Right cardiac atrium (tissue), 5 donors: ENCODE measurements around the gene DOK6. TPM values are rescaled to one million over a fixed set of nuclear protein-coding genes. Genes with fewer than 3 reads are reported as not detected.
"Not testable (repeated sequence)": the region's sequence is repeated elsewhere in the genome, so short reads cannot be mapped to it uniquely, and the experiment has no call there.

Experiments
- ATAC-seq, 2 donors: fragments of 200-7000 bp; cut with Tn5 transposase; one replicate each; pipeline versions ENCODE4 v1.8.0 to v1.9.1; 2020; ENCODE audit warnings: moderate library complexity in 2 of 2, mild to moderate bottlenecking in 1 of 2
- DNase-seq, 3 donors: peaks; one replicate each; pipeline ENCODE4 v3.0.0-alpha.2; 2020
- H3K27ac ChIP-seq: one replicate; pipeline ENCODE4 v1.5.1; 2013; ENCODE audit warnings: mild to moderate bottlenecking, low read length, control low read depth, moderate library complexity
- H3K27me3 ChIP-seq: one replicate; pipeline ENCODE4 v1.6.1; 2013; ENCODE audit not compliant: control insufficient read depth, insufficient read depth
- H3K4me1 ChIP-seq: one replicate; pipeline ENCODE4 v1.6.1; 2013; ENCODE audit warnings: low read length; ENCODE audit not compliant: control insufficient read depth, insufficient read depth
- H3K4me3 ChIP-seq: one replicate; pipeline ENCODE4 v1.5.1; 2013; ENCODE audit warnings: low read length, control low read depth
- H3K9me3 ChIP-seq: one replicate; pipeline ENCODE4 v1.6.1; 2013; ENCODE audit warnings: low read length; ENCODE audit not compliant: control insufficient read depth
- WGBS: extraction: QIAGEN DNeasy Blood & Tissue Kit; methylation state at CpG from one replicate; pipeline ENCODE4 v1.1.7; 2013; 5-methylcytosine and 5-hydroxymethylcytosine counted together
- intact Hi-C, 4 donors: fragments of 100-400 bp; cut with DNase I; formaldehyde crosslinking; loops; one replicate each; pipeline versions ENCODE4 v1.11.0 to v1.14.0; 2022 to 2023
- polyA plus RNA-seq: library from polyadenylated mRNA; stranded (reverse); fragments of 200-250 nt; gene quantifications from one replicate; pipeline ENCODE4 v1.2.3, GENCODE V29; 2013
- total RNA-seq, 4 donors: library from RNA; stranded (reverse); fragmentation: NEBNext Ultra II Directional; extraction: Animal tissue kit (Norgen Biotek cat#: 25700); gene quantifications; one replicate each; pipeline ENCODE4 v1.2.1, GENCODE V29; 2021
- donor health status: healthy with polysubstance abuse.
- donor health status: DM: no; HTN: yes; CAD: no.
- donor health status: DM: no; HTN: no; CAD: no.
- donor health status: DM: no; HTN: yes; CAD: no; lungs with severe emphysema.
- donor health status: DM: yes; HTN: yes; CAD: no.

The DOK6 gene
- total and polyA plus RNA-seq, 5 donors: 3.9 to 12.4 (median 8.2) TPM

GRCh38 chr18:69840001-69840400 lies 439.3 kb downstream of the DOK6 start:
- intact Hi-C loops: loop anchor here in 1 of 4 donors (10.0 kb wide), 1 partner anchor 235 kb away; no protein-coding TSS in a partner anchor
- Histone ChIP-seq H3K4me1 (no peaks in the 10 kb centered on the region), H3K4me3 (no peak overlapping the region), H3K9me3 (no peaks in the 10 kb centered on the region), H3K27me3 (no peaks in the 10 kb centered on the region), H3K27ac (no peak overlapping the region)
- ATAC-seq (no peak), DNase-seq (no peak)
- WGBS: 89% methylated on average over 11 of the region's 11 CpGs

- Histone ChIP-seq H3K9me3 (no peaks in the 10 kb centered on the region), H3K27me3 (no peaks in the 10 kb centered on the region), H3K4me1 (no peaks in the 10 kb centered on the region), H3K4me3 (no peak overlapping the region), H3K27ac (no peak overlapping the region)
- no peak for ATAC-seq
- no peak for DNase-seq
- WGBS: 82% methylated on average over 7 of the region's 7 CpGs
- intact Hi-C loops: loop anchor here in 1 of 4 donors (10.0 kb wide), 1 partner anchor 234 kb away; no protein-coding TSS in a partner anchor
These were observed 439.8 kb downstream of the DOK6 start for GRCh38 chr18:69840445-69840844.

GRCh38 chr18:69841117-69841516 lies 440.4 kb downstream of the DOK6 start:
- intact Hi-C loops: loop anchor here in 1 of 4 donors (10.0 kb wide), 1 partner anchor 234 kb away; no protein-coding TSS in a partner anchor
- Histone ChIP-seq H3K4me3 (no peak overlapping the region), H3K4me1 (no peaks in the 10 kb centered on the region), H3K27me3 (no peaks in the 10 kb centered on the region), H3K27ac (no peak overlapping the region), H3K9me3 (no peaks in the 10 kb centered on the region)
- DNase-seq (no peak), ATAC-seq (no peak)
- WGBS: 95% methylated on average over 9 of the region's 9 CpGs

GRCh38 chr18:69843015-69843414 lies 442.3 kb downstream of the DOK6 start:
- Histone ChIP-seq H3K4me3 (no peak overlapping the region), H3K27me3 (no peaks in the 10 kb centered on the region), H3K9me3 (no peaks in the 10 kb centered on the region), H3K4me1 (no peaks in the 10 kb centered on the region), H3K27ac (no peak overlapping the region)
- DNase-seq (no peak), ATAC-seq (no peak)
- intact Hi-C loops: loop anchor here in 1 of 4 donors (10.0 kb wide), 1 partner anchor 232 kb away; no protein-coding TSS in a partner anchor
- WGBS: 75% methylated on average over 5 of the region's 5 CpGs

- intact Hi-C loops: loop anchor here in 1 of 4 donors (10.0 kb wide), 1 partner anchor 230 kb away; no protein-coding TSS in a partner anchor
- Histone ChIP-seq H3K9me3 (no peaks in the 10 kb centered on the region), H3K4me1 (no peaks in the 10 kb centered on the region), H3K27me3 (no peaks in the 10 kb centered on the region), H3K27ac (no peak overlapping the region), H3K4me3 (no peak overlapping the region)
- DNase-seq: no peak
- no peak for ATAC-seq
- 91% methylated on average over 2 of the region's 2 CpGs for WGBS
These were observed 444.0 kb downstream of the DOK6 start for GRCh38 chr18:69844656-69845055.

GRCh38 chr18:69845593-69846506 lies 445.2 kb downstream of the DOK6 start:
- no peaks in the 10 kb centered on the region for H3K9me3 ChIP-seq
- no peak overlapping the region for H3K27ac ChIP-seq
- intact Hi-C loops: loop anchor here in 1 of 4 donors (10.0 kb wide), 1 partner anchor 229 kb away; no protein-coding TSS in a partner anchor
- H3K4me1 ChIP-seq: no peaks in the 10 kb centered on the region
- H3K27me3 ChIP-seq: no peaks in the 10 kb centered on the region
- no peak for DNase-seq
- WGBS: 49% methylated on average over 8 of the region's 8 CpGs
- ATAC-seq: peak in 1 of 2 donors; percentile 47
- H3K4me3 ChIP-seq: no peak overlapping the region

- WGBS: 74% methylated on average over 4 of the region's 4 CpGs
- Histone ChIP-seq H3K27me3 (no peaks in the 10 kb centered on the region), H3K4me3 (no peak overlapping the region), H3K9me3 (no peaks in the 10 kb centered on the region), H3K27ac (no peak overlapping the region), H3K4me1 (no peaks in the 10 kb centered on the region)
- DNase-seq (no peak), ATAC-seq (no peak)
- intact Hi-C loops: no loop called here
These were observed 452.4 kb downstream of the DOK6 start for GRCh38 chr18:69853051-69853450.

- Histone ChIP-seq H3K9me3 (no peaks in the 10 kb centered on the region), H3K4me3 (no peak overlapping the region), H3K4me1 (no peaks in the 10 kb centered on the region), H3K27ac (no peak overlapping the region), H3K27me3 (no peaks in the 10 kb centered on the region)
- 89% methylated on average over 1 of the region's 1 CpG for WGBS
- no peak for DNase-seq
- ATAC-seq: no peak
- intact Hi-C loops: no loop called here
These were observed 453.8 kb downstream of the DOK6 start for GRCh38 chr18:69854455-69854854.

- ATAC-seq: no peak
- Histone ChIP-seq H3K9me3 (no peaks in the 10 kb centered on the region), H3K27ac (no peak overlapping the region), H3K4me1 (no peaks in the 10 kb centered on the region), H3K4me3 (no peak overlapping the region), H3K27me3 (no peaks in the 10 kb centered on the region)
- intact Hi-C loops: no loop called here
- 85% methylated on average over 5 of the region's 5 CpGs for WGBS
- DNase-seq: no peak
These were observed 458.2 kb downstream of the DOK6 start for GRCh38 chr18:69858897-69859296.

- WGBS: 96% methylated on average over 6 of the region's 6 CpGs
- H3K27me3 ChIP-seq, intact Hi-C loops, H3K4me1 ChIP-seq, DNase-seq, H3K4me3 ChIP-seq, H3K27ac ChIP-seq, H3K9me3 ChIP-seq, ATAC-seq: not testable (repeated sequence)
These were observed 464.1 kb downstream of the DOK6 start for GRCh38 chr18:69864802-69865201.

- H3K4me3 ChIP-seq: no peak overlapping the region
- DNase-seq (no peak), ATAC-seq (no peak)
- WGBS: 41% methylated on average over 4 of the region's 4 CpGs
- no peaks in the 10 kb centered on the region for H3K27me3 ChIP-seq
- H3K27ac ChIP-seq: no peak overlapping the region
- H3K4me1 ChIP-seq: no peaks in the 10 kb centered on the region
- H3K9me3 ChIP-seq: no peaks in the 10 kb centered on the region
- intact Hi-C loops: no loop called here
These were observed 465.1 kb downstream of the DOK6 start for GRCh38 chr18:69865776-69866175.
